ENCODE data around the gene CEP128.

DNA sequence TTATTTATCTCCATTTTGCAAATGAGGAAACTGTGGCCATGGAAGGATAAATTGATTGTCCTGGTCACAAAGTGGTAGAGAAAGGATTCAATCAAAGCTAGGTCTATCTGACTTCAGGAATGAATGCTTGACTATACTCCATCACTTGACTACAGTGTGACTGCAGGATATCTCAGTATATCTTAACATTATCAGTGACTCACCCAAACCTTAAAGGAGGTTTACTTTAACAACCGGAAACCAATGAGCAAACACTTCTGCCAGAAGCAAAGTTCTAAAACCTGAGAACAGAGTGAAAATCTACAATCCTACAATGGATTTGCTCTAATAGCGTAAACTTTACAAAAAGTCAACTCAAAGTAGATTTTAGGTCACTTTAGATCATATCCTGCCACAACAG is 277.0 kb downstream of the CEP128 start:
- no peak for TF ChIP-seq POLR2A (IDR thresholded peaks at IDR 0.05)
- TF ChIP-seq, protein P1, sequence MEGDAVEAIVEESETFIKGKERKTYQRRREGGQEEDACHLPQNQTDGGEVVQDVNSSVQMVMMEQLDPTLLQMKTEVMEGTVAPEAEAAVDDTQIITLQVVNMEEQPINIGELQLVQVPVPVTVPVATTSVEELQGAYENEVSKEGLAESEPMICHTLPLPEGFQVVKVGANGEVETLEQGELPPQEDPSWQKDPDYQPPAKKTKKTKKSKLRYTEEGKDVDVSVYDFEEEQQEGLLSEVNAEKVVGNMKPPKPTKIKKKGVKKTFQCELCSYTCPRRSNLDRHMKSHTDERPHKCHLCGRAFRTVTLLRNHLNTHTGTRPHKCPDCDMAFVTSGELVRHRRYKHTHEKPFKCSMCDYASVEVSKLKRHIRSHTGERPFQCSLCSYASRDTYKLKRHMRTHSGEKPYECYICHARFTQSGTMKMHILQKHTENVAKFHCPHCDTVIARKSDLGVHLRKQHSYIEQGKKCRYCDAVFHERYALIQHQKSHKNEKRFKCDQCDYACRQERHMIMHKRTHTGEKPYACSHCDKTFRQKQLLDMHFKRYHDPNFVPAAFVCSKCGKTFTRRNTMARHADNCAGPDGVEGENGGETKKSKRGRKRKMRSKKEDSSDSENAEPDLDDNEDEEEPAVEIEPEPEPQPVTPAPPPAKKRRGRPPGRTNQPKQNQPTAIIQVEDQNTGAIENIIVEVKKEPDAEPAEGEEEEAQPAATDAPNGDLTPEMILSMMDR (IDR thresholded peaks at IDR 0.05): no peak
- TF ChIP-seq EP300 (IDR thresholded peaks at IDR 0.05; ENCODE audit: low read depth): no peak

All from transverse colon (tissue), 3 donors.